ENCODE measurements around the gene PRSS38.

DNA sequence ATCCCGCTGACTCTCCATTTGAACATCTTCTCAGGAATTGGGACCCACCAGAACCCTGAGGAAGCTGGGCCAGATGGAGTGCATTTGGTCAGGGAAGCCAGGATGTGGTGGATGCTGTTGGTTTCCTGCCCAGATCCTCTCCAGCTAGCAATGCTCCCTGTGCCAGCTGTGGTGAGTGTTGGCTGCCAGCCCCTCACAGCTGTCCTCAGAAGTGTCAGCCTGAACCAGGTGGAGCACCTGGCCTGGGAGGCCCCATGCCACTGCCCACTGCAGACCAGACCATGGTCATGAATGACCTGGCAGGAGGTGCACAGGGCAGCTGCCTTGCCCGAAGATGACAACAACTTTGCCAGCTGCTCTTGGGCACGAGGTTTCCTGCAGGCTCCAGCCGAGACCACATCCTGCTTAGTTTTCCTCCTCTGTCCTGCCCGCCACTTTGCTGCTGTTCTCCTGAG is 54.4 kb downstream of the PRSS38 start:
- TF ChIP-seq EZH2 (IDR thresholded peaks at IDR 0.05; ENCODE audit: insufficient read depth, poor library complexity, severe bottlenecking) (no peak), EZH2phosphoT487 (IDR thresholded peaks at IDR 0.05; ENCODE audit: insufficient read depth, low read depth) (no peak)

Data from GM23248 (cell line).